Stimulated activated CD8-positive, alpha-beta memory T cell treated with anti-CD3 and anti-CD28 coated beads, Interleukin-15, amount 100 ng/mL, for 48 hours (primary cell): ENCODE data around the gene BRD2.

Experiments
- DNase-seq, 2 donors: peaks; one replicate each; pipeline ENCODE4 v3.0.0-alpha.2; 2020; ENCODE audit warnings: low read depth in 2 of 2

The BRD2 gene

GRCh38 chr6:33029328-33030184 lies 61.2 kb downstream of the BRD2 start:
- peak in 1 of 2 donors; percentile 2 for DNase-seq

- no peak for DNase-seq
These were observed 61.9 kb downstream of the BRD2 start for GRCh38 chr6:33030245-33030644.
